ENCODE data around the gene RAPGEF5.

RAPGEF5 gene

GRCh38 chr7:22255342-22255741 lies 101.6 kb downstream of the RAPGEF5 start:
- DNase-seq: no peak

GRCh38 chr7:22252936-22253536 lies 103.9 kb downstream of the RAPGEF5 start:
- no peak for DNase-seq

- DNase-seq: no peak
Measured at GRCh38 chr7:22252016-22252415, 104.9 kb downstream of the RAPGEF5 start.

GRCh38 chr7:22251281-22251680 lies 105.7 kb downstream of the RAPGEF5 start:
- DNase-seq: no peak

- DNase-seq: no peak
Measured at GRCh38 chr7:22250390-22250789, 106.6 kb downstream of the RAPGEF5 start.

GRCh38 chr7:22248111-22248809 lies 108.7 kb downstream of the RAPGEF5 start:
- no peak for DNase-seq

GRCh38 chr7:22241805-22242390 lies 115.1 kb downstream of the RAPGEF5 start:
- DNase-seq: no peak

GRCh38 chr7:22240904-22241571 lies 115.9 kb downstream of the RAPGEF5 start:
- DNase-seq: no peak

- DNase-seq: no peak
Measured at GRCh38 chr7:22238354-22239311, 118.3 kb downstream of the RAPGEF5 start.

- no peak for DNase-seq
Measured at GRCh38 chr7:22235134-22235533, 121.8 kb downstream of the RAPGEF5 start.

GRCh38 chr7:22234227-22234626 lies 122.7 kb downstream of the RAPGEF5 start:
- no peak for DNase-seq

- DNase-seq: no peak
Measured at GRCh38 chr7:22231806-22232205, 125.1 kb downstream of the RAPGEF5 start.

- no peak for DNase-seq
Measured at GRCh38 chr7:22231141-22231540, 125.8 kb downstream of the RAPGEF5 start.

GRCh38 chr7:22230238-22230637 lies 126.7 kb downstream of the RAPGEF5 start:
- no peak for DNase-seq

GRCh38 chr7:22229148-22229547 lies 127.8 kb downstream of the RAPGEF5 start:
- DNase-seq: no peak

- DNase-seq: no peak
Measured at GRCh38 chr7:22223807-22224206, 133.1 kb downstream of the RAPGEF5 start.

GRCh38 chr7:22220941-22221340 lies 136.0 kb downstream of the RAPGEF5 start:
- DNase-seq: no peak

GRCh38 chr7:22219739-22220493 lies 137.0 kb downstream of the RAPGEF5 start:
- no peak for DNase-seq

GRCh38 chr7:22219036-22219435 lies 137.9 kb downstream of the RAPGEF5 start:
- no peak for DNase-seq

GRCh38 chr7:22216832-22217475 lies 140.0 kb downstream of the RAPGEF5 start:
- no peak for DNase-seq

- no peak for DNase-seq
Measured at GRCh38 chr7:22216309-22216708, 140.6 kb downstream of the RAPGEF5 start.
